Measurements from ENCODE around the gene TRMO.

GRCh38 chr9:97892421-97892820 is 29.9 kb downstream of the TRMO start:
- no peak for TF ChIP-seq CTCF (IDR thresholded peaks at IDR 0.05; ENCODE audit: insufficient read depth, low read length)
- TF ChIP-seq GABPA (IDR thresholded peaks at IDR 0.05; ENCODE audit: low read depth), result no peak
